ENCODE measurements around the gene CDK16.
"Not testable (repeated sequence)": the region's sequence is repeated elsewhere in the genome, so short reads cannot be mapped to it uniquely, and the experiment has no call there.

CDK16 gene

GRCh38 chrX:47243351-47243750 lies 24.9 kb downstream of the CDK16 start:
- Histone ChIP-seq H3K9ac (no peak overlapping the region), H4K20me1 (peaks cover 61% of the 10 kb centered on the region), H3K36me3 (peaks cover 91% of the 10 kb centered on the region), H3K27me3 (peaks cover 87% of the 10 kb centered on the region), H3K4me1 (no peaks in the 10 kb centered on the region), H3K27ac (no peak overlapping the region), H3K9me3 (no peaks in the 10 kb centered on the region), H3K4me3 (no peak overlapping the region), H3K4me2 (no peak overlapping the region)
- TF ChIP-seq Cebpa-rat (IDR thresholded peaks at IDR 0.05): no peak

DNA sequence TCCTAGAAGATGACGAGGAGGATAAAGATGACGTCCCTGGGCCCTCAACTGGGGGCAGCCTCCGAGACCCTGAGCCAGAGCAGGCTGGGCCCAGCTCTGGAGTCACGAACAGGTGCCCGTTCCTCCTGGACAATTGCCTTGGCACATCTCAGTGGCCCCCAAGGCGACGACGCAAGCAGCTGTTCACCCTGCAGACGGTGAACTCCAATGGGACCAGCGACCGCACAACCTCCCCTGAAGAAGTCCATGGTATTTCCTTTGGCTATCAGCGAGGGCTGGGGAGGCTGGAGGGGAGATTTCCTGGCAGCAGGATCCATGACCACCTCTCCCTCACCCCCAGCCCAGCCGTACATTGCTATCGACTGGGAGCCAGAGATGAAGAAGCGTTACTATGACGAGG lies 26.2 kb downstream of the CDK16 start:
- H3K36me3 ChIP-seq: peaks cover 93% of the 10 kb centered on the region
- no peak overlapping the region for H3K27ac ChIP-seq
- H3K27me3 ChIP-seq: peaks cover 83% of the 10 kb centered on the region
- H3K9ac ChIP-seq: no peak overlapping the region
- no peak overlapping the region for H3K4me2 ChIP-seq
- H3K4me3 ChIP-seq: no peak overlapping the region
- no peak for TF ChIP-seq Cebpa-rat (IDR thresholded peaks at IDR 0.05)
- H3K4me1 ChIP-seq: no peaks in the 10 kb centered on the region
- peaks cover 58% of the 10 kb centered on the region for H4K20me1 ChIP-seq
- no peaks in the 10 kb centered on the region for H3K9me3 ChIP-seq

- no peak overlapping the region for H3K4me2 ChIP-seq
- peaks cover 88% of the 10 kb centered on the region for H3K36me3 ChIP-seq
Measured at GRCh38 chrX:47245156-47245555, 26.7 kb downstream of the CDK16 start.

DNA sequence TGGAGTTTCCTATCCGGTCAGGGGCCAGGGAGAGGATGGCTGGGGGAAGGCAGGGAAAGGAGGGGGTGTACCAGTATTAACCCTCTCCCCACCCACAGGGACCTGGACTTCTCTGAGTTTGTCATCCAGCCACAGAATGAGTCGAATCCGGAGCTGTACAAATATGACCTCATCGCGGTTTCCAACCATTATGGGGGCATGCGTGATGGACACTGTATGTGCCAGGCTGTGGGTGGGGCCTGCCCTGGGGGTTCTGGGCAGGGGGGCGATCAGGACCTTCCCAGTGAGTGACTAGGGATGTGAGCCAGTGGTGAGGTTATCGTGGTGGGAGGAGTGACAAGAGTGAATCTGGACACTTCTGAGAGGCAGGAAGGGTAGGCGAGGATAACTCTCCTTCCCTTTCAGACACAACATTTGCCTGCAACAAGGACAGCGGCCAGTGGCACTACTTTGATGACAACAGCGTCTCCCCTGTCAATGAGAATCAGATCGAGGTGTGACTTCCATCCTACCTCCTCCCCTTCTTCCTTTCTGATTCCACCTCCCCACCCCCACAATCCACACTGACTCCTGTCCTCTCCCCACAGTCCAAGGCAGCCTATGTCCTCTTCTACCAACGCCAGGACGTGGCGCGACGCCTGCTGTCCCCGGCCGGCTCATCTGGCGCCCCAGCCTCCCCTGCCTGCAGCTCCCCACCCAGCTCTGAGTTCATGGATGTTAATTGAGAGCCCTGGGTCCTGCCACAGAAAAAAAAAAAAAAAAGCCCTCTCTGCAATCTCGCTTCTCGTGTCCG lies 28.9 kb downstream of the CDK16 start:
- H3K9ac ChIP-seq: no peak overlapping the region
- no peaks in the 10 kb centered on the region for H3K9me3 ChIP-seq
- no peaks in the 10 kb centered on the region for H3K4me1 ChIP-seq
- peaks cover 65% of the 10 kb centered on the region for H3K36me3 ChIP-seq
- no peak overlapping the region for H3K4me3 ChIP-seq
- H3K27me3 ChIP-seq: peaks cover 60% of the 10 kb centered on the region
- TF ChIP-seq Cebpa-rat (IDR thresholded peaks at IDR 0.05): no peak
- H4K20me1 ChIP-seq: peaks cover 55% of the 10 kb centered on the region; the same call in 1 of the 2 replicates
- H3K27ac ChIP-seq: no peak overlapping the region
- H3K4me2 ChIP-seq: no peak overlapping the region

More at GRCh38 chrX:47245156-47245555, 26.7 kb downstream of the CDK16 start:
- H3K9me3 ChIP-seq: no peaks in the 10 kb centered on the region
- H3K4me1 ChIP-seq: no peaks in the 10 kb centered on the region
- no peak overlapping the region for H3K9ac ChIP-seq
- peaks cover 55% of the 10 kb centered on the region; the same call in 1 of the 2 replicates for H4K20me1 ChIP-seq
- peaks cover 78% of the 10 kb centered on the region for H3K27me3 ChIP-seq
- H3K27ac ChIP-seq: no peak overlapping the region
- no peak overlapping the region for H3K4me3 ChIP-seq
- TF ChIP-seq Cebpa-rat (IDR thresholded peaks at IDR 0.05): no peak

- Histone ChIP-seq H3K9me3 (peaks cover 2% of the 10 kb centered on the region; the same call in 1 of the 2 replicates), H3K27me3 (peaks cover 57% of the 10 kb centered on the region), H3K4me3 (no peak overlapping the region), H3K4me1 (no peaks in the 10 kb centered on the region), H3K4me2 (no peak overlapping the region), H3K36me3 (peaks cover 61% of the 10 kb centered on the region), H3K27ac (no peak overlapping the region), H3K9ac (no peak overlapping the region), H4K20me1 (peaks cover 55% of the 10 kb centered on the region; the same call in 1 of the 2 replicates)
- no peak for TF ChIP-seq Cebpa-rat (IDR thresholded peaks at IDR 0.05)
Measured at GRCh38 chrX:47247999-47248320, 29.5 kb downstream of the CDK16 start.

GRCh38 chrX:47248576-47248975 lies 30.1 kb downstream of the CDK16 start:
- TF ChIP-seq Cebpa-rat (IDR thresholded peaks at IDR 0.05): no peak
- peaks cover 56% of the 10 kb centered on the region for H3K36me3 ChIP-seq
- H3K4me2 ChIP-seq: no peak overlapping the region
- peaks cover 57% of the 10 kb centered on the region for H3K27me3 ChIP-seq
- H4K20me1 ChIP-seq: peaks cover 52% of the 10 kb centered on the region; the same call in 1 of the 2 replicates
- H3K9me3 ChIP-seq: peaks cover 4% of the 10 kb centered on the region; the same call in 1 of the 2 replicates
- H3K27ac ChIP-seq: no peak overlapping the region
- H3K4me1 ChIP-seq: no peaks in the 10 kb centered on the region
- H3K4me3 ChIP-seq: no peak overlapping the region
- H3K9ac ChIP-seq: no peak overlapping the region

DNA sequence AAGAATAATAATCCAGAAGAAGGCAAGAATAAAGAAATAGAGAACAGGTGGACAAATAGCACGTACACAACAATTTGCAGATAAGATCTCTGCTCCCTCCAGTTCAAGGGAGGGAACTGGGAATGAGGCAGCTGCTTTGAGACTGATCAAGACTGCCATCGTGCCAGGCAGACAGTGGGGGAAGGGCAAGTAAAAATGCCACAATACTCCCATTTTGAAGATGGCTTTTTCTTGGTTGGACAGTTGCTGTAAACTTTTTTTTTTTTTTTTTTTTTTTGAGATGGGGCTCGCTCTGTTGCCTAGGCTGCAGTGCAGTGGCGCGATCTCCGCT lies 31.5 kb downstream of the CDK16 start:
- no peaks in the 10 kb centered on the region for H3K4me1 ChIP-seq
- H3K9me3 ChIP-seq: peaks cover 4% of the 10 kb centered on the region; the same call in 1 of the 2 replicates
- H3K27me3 ChIP-seq: peaks cover 49% of the 10 kb centered on the region
- no peak overlapping the region for H3K9ac ChIP-seq
- H3K36me3 ChIP-seq: peaks cover 42% of the 10 kb centered on the region
- no peak overlapping the region for H3K4me3 ChIP-seq
- H3K4me2 ChIP-seq: no peak overlapping the region
- H3K27ac ChIP-seq: no peak overlapping the region
- TF ChIP-seq Cebpa-rat (IDR thresholded peaks at IDR 0.05): no peak
- H4K20me1 ChIP-seq: peaks cover 38% of the 10 kb centered on the region; the same call in 1 of the 2 replicates

- H3K4me2 ChIP-seq, H3K4me3 ChIP-seq, H3K36me3 ChIP-seq, H4K20me1 ChIP-seq, H3K4me1 ChIP-seq, H3K9me3 ChIP-seq, H3K9ac ChIP-seq, H3K27ac ChIP-seq: not testable (repeated sequence)
- peaks cover 63% of the 10 kb centered on the region for H3K27me3 ChIP-seq
Measured at GRCh38 chrX:47257620-47258019, 39.1 kb downstream of the CDK16 start.

DNA sequence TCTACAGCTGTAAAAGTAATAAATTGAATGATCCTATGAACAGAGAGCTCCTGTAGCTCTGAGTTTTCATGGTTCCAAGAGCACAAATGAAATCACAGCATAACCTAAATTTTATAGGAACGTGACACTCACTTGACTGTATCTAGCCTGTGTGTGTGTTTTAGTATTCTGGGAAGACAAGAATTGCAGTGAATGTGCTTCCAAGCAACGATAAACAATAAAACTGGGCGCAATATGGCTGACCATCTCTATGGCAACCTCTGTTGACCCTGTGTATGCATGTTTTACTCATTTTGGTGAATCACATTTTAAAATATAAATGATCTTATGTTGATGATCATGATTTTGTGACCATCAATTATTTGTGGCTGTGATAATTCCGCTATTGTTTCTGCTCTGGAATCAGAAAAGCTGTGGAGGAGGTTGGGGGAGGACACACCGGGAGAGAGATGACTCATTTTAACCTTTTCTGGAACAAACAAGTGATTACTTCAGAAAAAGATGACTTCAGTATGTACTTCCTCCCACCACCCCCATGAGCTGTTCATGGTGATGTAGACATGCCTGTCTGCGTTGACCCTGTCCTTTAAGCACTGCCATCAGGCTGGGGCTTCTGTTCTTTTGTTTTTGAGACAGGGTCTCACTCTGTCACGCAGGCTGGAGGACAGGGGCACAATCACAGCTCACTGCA lies 46.1 kb downstream of the CDK16 start:
- H3K4me1 ChIP-seq: no peaks in the 10 kb centered on the region
- H3K4me2 ChIP-seq: no peak overlapping the region
- no peak for TF ChIP-seq Cebpa-rat (IDR thresholded peaks at IDR 0.05)
- H3K9me3 ChIP-seq: no peaks in the 10 kb centered on the region
- no peak overlapping the region for H3K27ac ChIP-seq
- no peak overlapping the region for H3K9ac ChIP-seq
- peaks cover 59% of the 10 kb centered on the region for H3K27me3 ChIP-seq
- H4K20me1 ChIP-seq: no peaks in the 10 kb centered on the region; the same call in 1 of the 2 replicates
- no peak overlapping the region for H3K4me3 ChIP-seq
- H3K36me3 ChIP-seq: no peaks in the 10 kb centered on the region

DNA sequence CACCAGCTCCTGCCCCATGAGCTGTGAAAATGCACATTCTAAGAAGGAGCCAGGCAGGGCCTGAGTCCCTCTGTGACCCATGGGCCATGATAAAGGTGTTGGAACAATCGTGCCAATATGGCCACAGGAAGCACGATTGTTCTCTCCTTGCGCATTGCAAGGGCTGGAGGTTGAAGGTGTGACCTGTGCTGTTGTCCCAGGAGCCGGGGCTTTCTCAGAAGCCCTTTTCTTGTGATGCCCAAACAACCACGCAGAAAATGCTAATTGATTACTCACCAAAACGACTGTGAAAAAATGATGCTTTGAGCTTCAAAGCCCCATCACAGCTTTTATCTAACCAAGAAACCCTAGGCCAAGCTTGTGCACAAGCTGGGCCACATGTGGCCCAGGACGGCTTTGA lies 48.2 kb downstream of the CDK16 start:
- Histone ChIP-seq H3K4me2 (no peak overlapping the region), H4K20me1 (no peaks in the 10 kb centered on the region; the same call in 1 of the 2 replicates), H3K27me3 (peaks cover 60% of the 10 kb centered on the region), H3K4me3 (no peak overlapping the region), H3K36me3 (no peaks in the 10 kb centered on the region), H3K9ac (no peak overlapping the region), H3K27ac (no peak overlapping the region), H3K9me3 (no peaks in the 10 kb centered on the region), H3K4me1 (no peaks in the 10 kb centered on the region)
- no peak for TF ChIP-seq Cebpa-rat (IDR thresholded peaks at IDR 0.05)
